H7 (cell line): Measurements from ENCODE around the gene OR13G1. TPM values are rescaled to one million over a fixed set of nuclear protein-coding genes. Genes with fewer than 3 reads are reported as not detected.
A peak's percentile ranks its signal among the peaks of the same experiment; 100 is the strongest.
"Not testable (repeated sequence)": the region's sequence is repeated elsewhere in the genome, so short reads cannot be mapped to it uniquely, and the experiment has no call there.

Experiments used
- DNase-seq: peaks from one replicate; pipeline ENCODE4 v3.0.0; 2012
- H3K27me3 ChIP-seq: 2 replicates; pipeline ENCODE4 v1.6.0; 2011; ENCODE audit warnings: mild to moderate bottlenecking, low read length; ENCODE audit not compliant: control insufficient read depth, insufficient read depth
- H3K36me3 ChIP-seq: replicated peaks from 2 replicates; pipeline ENCODE4 v1.5.1; 2011; ENCODE audit warnings: low read length; ENCODE audit not compliant: control insufficient read depth, insufficient read depth
- H3K4me3 ChIP-seq: 2 replicates; pipeline ENCODE4 v1.5.1; 2011; ENCODE audit warnings: low read depth, mild to moderate bottlenecking, control low read depth, low read length, moderate library complexity; ENCODE audit not compliant: insufficient read depth
- total RNA-seq: library from RNA; depleted of rRNA; stranded (reverse); fragments of >200 nt; shearing (Covaris generic); gene quantifications from 2 replicates; pipeline ENCODE4 v1.2.3, GENCODE V29; 2014; rRNA removed

OR13G1 gene
- total RNA-seq = not detected in 2 replicates

GRCh38 chr1:247679639-247680038 lies at the start of gene OR13G1:
Gene OR13G1 (minus strand): TSS chr1:247679739. CDS start chr1:247673041, 6,698 bp downstream.
- no peak for DNase-seq
- Histone ChIP-seq H3K27me3 (no peaks in the 10 kb centered on the region), H3K36me3 (no peaks in the 10 kb centered on the region), H3K4me3 (no peak within 1 kb of the TSS)

GRCh38 chr1:247721222-247721621 lies 41.7 kb upstream of the OR13G1 start:
- no peak for DNase-seq
- no peaks in the 10 kb centered on the region for H3K36me3 ChIP-seq
- no peaks in the 10 kb centered on the region for H3K27me3 ChIP-seq
- no peak overlapping the region for H3K4me3 ChIP-seq

DNA sequence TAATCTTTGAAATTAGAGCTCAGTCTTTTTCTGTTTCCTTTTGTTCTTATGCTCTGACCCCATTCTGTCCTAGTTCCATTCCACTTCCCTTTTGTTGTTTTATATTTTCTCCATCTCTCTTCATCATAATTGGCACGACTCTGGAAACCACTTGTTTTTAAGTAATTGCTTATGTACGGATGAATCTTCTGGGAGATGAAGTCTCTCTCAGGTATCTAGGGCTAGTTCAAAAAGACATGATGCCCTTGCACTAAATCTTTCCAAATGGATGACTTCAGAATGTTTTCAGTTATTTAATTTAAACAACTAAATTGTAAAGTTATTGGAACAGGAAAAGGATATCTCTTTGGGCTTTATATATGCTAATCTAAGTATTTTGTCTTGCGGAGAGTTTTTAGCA lies 37.0 kb upstream of the OR13G1 start, which contains the start of gene OR6F1:
OR6F1 (minus strand) TSS at position 101 of the 400 bp plus-strand sequence. CDS start 3,891 bp downstream, outside the sequence.
- Histone ChIP-seq H3K27me3 (no peaks in the 10 kb centered on the region), H3K36me3 (no peaks in the 10 kb centered on the region), H3K4me3 (no peak within 1 kb of the TSS)
- no peak for DNase-seq

- Histone ChIP-seq H3K36me3 (no peaks in the 10 kb centered on the region), H3K4me3 (no peak overlapping the region), H3K27me3 (no peaks in the 10 kb centered on the region)
- DNase-seq = no peak
Measured at GRCh38 chr1:247713753-247714152, 34.2 kb upstream of the OR13G1 start.

- not testable (repeated sequence) for DNase-seq, H3K36me3 ChIP-seq, H3K27me3 ChIP-seq, H3K4me3 ChIP-seq
Measured at GRCh38 chr1:247710681-247711080, 31.1 kb upstream of the OR13G1 start.

DNA sequence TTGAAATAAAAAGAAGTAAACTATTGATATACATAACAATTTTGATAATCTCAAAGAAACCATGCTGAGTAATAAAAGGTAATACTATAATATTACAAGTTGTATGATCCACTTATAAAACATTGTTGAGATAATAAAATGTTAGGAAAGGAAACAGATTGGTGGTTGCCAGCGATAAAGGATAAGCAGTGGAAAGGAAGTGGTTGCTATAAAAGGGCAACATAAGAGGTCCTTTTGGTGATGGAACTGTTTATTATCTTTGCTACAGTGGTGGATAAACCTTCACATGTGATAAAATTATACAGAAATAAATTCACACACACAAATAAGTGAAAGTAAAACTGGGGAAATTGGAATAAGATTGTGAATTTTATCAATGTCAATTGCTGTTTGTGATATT lies 21.8 kb upstream of the OR13G1 start:
- H3K27me3 ChIP-seq = no peaks in the 10 kb centered on the region

GRCh38 chr1:247681288-247681897 lies 1.9 kb upstream of the OR13G1 start:
- DNase-seq = peak; percentile 51
- no peaks in the 10 kb centered on the region for H3K36me3 ChIP-seq
- no peak overlapping the region for H3K4me3 ChIP-seq
- H3K27me3 ChIP-seq = no peaks in the 10 kb centered on the region

More for the DNA sequence above, 21.8 kb upstream of the OR13G1 start:
- no peak for DNase-seq
- no peak overlapping the region for H3K4me3 ChIP-seq
- H3K36me3 ChIP-seq = no peaks in the 10 kb centered on the region

DNA sequence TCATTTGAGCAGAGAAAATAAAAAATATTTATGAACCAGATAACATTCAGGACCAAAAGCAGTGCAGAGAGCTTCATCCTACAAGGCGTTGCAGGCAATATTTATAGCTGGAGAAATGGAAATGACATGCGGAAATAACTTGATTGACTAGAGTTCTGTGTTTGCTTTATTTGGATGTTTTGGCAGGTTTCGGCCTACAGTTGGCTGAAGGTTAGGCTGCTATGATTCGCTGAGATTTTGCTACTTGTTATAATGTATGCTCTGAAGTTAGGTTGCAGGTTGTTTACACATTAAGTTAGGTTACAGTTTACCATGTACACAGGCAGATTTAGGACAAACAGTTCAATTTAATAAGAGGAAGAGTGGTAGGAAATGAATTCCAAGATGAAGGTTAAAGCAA lies 632 bp upstream of the OR13G1 start:
- no peak for DNase-seq
- Histone ChIP-seq H3K27me3 (no peaks in the 10 kb centered on the region), H3K4me3 (no peak overlapping the region), H3K36me3 (no peaks in the 10 kb centered on the region)

DNA sequence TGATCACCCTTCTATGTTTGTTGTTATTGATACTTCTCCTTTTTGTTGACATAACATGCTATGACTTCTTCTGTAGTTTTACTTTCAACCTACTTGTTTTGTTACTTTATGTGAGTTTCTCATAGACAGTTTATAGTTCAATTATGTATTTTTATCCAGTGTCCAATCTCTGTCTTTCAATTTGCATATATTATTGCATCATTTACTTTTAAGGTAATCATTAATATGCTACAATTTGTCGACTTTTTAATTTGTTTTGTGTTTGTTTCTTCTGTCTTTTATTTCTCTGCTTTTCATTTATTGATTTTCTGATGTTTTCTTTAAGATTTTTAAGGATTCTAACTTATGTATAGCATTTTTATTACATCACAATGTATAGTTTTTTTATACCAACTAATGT lies 10.3 kb downstream of the OR13G1 start:
- Histone ChIP-seq H3K36me3 (no peaks in the 10 kb centered on the region), H3K4me3 (no peak overlapping the region), H3K27me3 (no peaks in the 10 kb centered on the region)
- DNase-seq = no peak

DNA sequence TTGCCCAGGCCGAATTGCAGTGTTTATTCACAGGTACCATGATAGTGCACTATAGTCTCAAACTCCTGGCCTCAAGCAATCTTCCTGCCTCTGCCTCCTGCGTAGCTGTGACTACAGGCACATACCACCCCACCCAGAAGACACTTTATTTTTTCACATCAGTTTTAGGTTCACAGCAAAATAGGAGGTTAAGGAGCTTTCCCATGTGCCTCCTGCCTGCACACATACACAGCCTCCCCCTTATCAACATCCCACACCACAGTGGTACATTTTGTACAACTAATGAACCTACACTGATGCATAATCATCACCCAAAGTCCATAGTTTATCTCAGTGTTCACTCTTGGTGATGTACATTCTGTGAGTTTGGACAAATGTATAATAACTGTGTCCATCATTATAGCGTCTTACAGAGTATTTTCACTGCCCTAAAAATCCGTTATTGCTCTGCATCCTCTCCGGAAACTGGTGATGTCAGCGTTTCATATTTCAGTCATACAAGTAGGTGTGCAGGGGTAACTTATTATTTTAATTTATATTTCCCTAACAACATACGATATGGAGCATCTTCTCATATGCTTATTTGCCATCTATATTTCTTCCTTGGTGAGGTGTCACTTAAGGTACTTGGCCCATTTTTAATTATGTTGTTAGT lies 23.2 kb downstream of the OR13G1 start:
- no peaks in the 10 kb centered on the region for H3K27me3 ChIP-seq
- H3K4me3 ChIP-seq = no peak overlapping the region
- no peaks in the 10 kb centered on the region for H3K36me3 ChIP-seq
- no peak for DNase-seq

DNA sequence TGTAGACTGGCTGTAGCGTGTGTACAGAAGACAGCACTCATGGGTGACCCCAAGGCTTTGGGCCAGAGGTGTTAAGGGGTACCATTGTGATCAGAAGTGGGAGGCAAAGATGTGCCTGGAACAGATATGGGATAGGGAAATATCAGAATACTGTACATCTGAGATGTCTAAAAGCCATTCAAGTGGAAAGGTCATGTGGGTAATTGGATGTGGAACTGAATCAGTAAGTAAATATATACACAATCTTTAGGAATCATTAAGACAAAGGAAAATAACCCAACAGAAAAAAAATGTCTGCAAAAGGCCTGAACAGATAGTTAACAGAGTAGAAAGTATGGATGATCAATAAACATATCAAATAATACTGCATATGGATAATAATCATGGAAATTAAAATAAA lies 26.5 kb downstream of the OR13G1 start:
- no peak overlapping the region for H3K4me3 ChIP-seq
- H3K36me3 ChIP-seq = no peaks in the 10 kb centered on the region
- H3K27me3 ChIP-seq = no peaks in the 10 kb centered on the region; the same call in 1 of the 2 replicates
- no peak for DNase-seq

DNA sequence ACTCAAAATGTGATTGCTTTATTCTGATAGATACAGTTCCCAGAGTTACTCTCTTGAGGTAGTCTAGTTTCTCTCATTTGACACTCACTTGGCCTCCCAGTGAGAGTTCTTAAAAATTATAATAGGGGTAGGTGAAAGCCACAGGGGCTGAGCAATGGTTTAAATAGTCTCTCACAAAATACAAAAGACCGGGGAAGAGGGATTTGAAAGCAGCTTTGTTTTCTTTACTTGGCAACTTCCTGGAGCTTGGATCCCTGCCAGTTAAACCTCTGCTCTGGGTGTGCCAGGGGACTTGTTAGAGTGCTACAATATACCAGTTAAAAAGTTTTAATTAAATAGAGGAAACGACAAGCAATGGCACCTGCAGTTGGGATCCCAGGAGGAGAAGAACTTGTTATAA lies 31.7 kb downstream of the OR13G1 start:
- Histone ChIP-seq H3K36me3 (no peaks in the 10 kb centered on the region), H3K27me3 (peaks cover 1% of the 10 kb centered on the region; the same call in 1 of the 2 replicates), H3K4me3 (no peak overlapping the region)
- peak; percentile 56 for DNase-seq

GRCh38 chr1:247646867-247647266 lies 32.7 kb downstream of the OR13G1 start:
- no peaks in the 10 kb centered on the region for H3K36me3 ChIP-seq
- H3K4me3 ChIP-seq = no peak overlapping the region
- H3K27me3 ChIP-seq = peaks cover 1% of the 10 kb centered on the region; the same call in 1 of the 2 replicates
- no peak for DNase-seq

DNA sequence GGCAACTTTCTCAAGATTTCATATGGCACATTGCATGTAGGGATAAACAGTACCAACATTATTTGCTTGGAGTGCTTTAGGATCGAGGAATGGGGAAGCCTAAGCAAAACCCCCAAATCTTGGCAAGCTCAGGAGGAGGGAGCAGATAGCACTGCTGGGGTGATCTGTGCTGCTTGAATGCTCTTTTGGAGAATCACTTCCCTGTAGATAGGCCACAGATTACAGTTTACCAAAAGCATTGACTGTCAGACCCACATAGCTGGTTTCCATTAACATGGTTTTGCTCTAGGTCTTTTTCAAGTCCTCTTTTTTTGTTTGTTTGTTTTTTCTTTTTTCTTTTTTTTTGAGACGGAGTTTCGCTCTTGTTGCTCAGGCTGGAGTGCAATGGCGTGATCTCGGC lies 36.8 kb downstream of the OR13G1 start:
- DNase-seq = no peak
- no peaks in the 10 kb centered on the region for H3K36me3 ChIP-seq
- peaks cover 8% of the 10 kb centered on the region; the same call in 1 of the 2 replicates for H3K27me3 ChIP-seq
- no peak overlapping the region for H3K4me3 ChIP-seq

GRCh38 chr1:247639381-247639981 lies 40.1 kb downstream of the OR13G1 start:
- no peaks in the 10 kb centered on the region for H3K36me3 ChIP-seq
- peaks cover 7% of the 10 kb centered on the region; the same call in 1 of the 2 replicates for H3K27me3 ChIP-seq
- DNase-seq = peak; percentile 56
- H3K4me3 ChIP-seq = peak overlapping the region; percentile 39; the same call in 1 of the 2 replicates
